ENCODE data around the gene HK1.
A peak's percentile ranks its signal among the peaks of the same experiment; 100 is the strongest.
"Not testable (repeated sequence)": the region's sequence is repeated elsewhere in the genome, so short reads cannot be mapped to it uniquely, and the experiment has no call there.

HK1 gene

DNA sequence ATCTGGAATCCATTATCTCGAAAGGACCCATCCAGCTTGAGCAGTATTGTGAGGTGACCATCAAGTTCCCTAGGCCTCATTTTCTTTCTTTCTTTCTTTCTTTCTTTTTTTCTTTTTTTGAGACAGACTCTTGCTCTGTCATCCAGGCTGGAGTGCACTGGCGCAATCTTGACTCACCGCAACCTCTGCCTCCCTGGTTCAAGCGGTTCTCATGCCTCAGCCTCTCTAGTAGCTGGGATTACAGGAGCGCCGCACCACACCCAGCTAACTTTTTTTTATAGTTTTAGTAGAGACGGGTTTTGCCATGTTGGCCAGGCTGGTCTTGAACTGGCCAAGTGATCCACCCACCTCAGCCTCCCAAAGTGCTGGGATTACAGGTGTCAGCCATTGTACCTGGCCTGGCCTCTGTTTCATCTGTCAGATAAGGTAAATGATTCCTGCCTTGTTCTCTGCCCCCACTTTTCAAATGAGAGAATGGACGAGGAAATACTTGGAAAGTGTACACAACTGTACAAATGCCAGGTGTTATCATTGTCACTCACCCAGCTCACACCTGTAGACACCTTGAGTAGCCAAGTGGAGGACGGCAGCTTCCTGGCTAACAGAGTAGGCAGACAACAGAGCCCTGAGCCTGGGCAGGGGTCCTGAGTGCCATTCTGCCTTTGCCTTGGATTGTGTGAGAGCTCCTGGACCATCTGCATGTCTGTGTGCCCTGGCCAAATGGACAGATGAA, 54.1 kb downstream of the HK1 start:
- H3K4me1 Mint-ChIP-seq = peaks cover 50% of the 10 kb centered on the region
- TF ChIP-seq, protein P1, sequence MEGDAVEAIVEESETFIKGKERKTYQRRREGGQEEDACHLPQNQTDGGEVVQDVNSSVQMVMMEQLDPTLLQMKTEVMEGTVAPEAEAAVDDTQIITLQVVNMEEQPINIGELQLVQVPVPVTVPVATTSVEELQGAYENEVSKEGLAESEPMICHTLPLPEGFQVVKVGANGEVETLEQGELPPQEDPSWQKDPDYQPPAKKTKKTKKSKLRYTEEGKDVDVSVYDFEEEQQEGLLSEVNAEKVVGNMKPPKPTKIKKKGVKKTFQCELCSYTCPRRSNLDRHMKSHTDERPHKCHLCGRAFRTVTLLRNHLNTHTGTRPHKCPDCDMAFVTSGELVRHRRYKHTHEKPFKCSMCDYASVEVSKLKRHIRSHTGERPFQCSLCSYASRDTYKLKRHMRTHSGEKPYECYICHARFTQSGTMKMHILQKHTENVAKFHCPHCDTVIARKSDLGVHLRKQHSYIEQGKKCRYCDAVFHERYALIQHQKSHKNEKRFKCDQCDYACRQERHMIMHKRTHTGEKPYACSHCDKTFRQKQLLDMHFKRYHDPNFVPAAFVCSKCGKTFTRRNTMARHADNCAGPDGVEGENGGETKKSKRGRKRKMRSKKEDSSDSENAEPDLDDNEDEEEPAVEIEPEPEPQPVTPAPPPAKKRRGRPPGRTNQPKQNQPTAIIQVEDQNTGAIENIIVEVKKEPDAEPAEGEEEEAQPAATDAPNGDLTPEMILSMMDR (IDR thresholded peaks at IDR 0.05) = no peak
- no peak overlapping the region for H3K27ac Mint-ChIP-seq

GRCh38 chr10:69333205-69333604, 54.9 kb downstream of the HK1 start:
- Mint-ChIP-seq H3K4me1 (peaks cover 49% of the 10 kb centered on the region), H3K4me3 (no peak overlapping the region), H3K27ac (peak overlapping the region; percentile 57), H3K27me3 (ENCODE audit: low read depth, poor library complexity) (no peaks in the 10 kb centered on the region), H3K36me3 (ENCODE audit: low read depth) (no peaks in the 10 kb centered on the region), H3K9me3 (no peaks in the 10 kb centered on the region)
- TF ChIP-seq, protein P1 (IDR thresholded peaks at IDR 0.05) = no peak
- DNase-seq = no peak

More for the DNA sequence above, 54.1 kb downstream of the HK1 start:
- Mint-ChIP-seq H3K27me3 (ENCODE audit: low read depth, poor library complexity) (no peaks in the 10 kb centered on the region), H3K4me3 (no peak overlapping the region), H3K9me3 (no peaks in the 10 kb centered on the region), H3K36me3 (ENCODE audit: low read depth) (no peaks in the 10 kb centered on the region)
- no peak for DNase-seq

GRCh38 chr10:69333865-69334301, 55.6 kb downstream of the HK1 start:
- not testable (repeated sequence) for DNase-seq; H3K27me3 Mint-ChIP-seq (ENCODE audit: low read depth, poor library complexity); H3K36me3 Mint-ChIP-seq (ENCODE audit: low read depth); H3K9me3 Mint-ChIP-seq; H3K27ac Mint-ChIP-seq; H3K4me3 Mint-ChIP-seq
- H3K4me1 Mint-ChIP-seq = peaks cover 48% of the 10 kb centered on the region

- TF ChIP-seq, protein P1 (IDR thresholded peaks at IDR 0.05) = no peak
- Mint-ChIP-seq H3K27ac (peak overlapping the region; percentile 75), H3K36me3 (ENCODE audit: low read depth) (no peaks in the 10 kb centered on the region), H3K9me3 (no peaks in the 10 kb centered on the region), H3K27me3 (ENCODE audit: low read depth, poor library complexity) (no peaks in the 10 kb centered on the region), H3K4me1 (peaks cover 48% of the 10 kb centered on the region), H3K4me3 (no peak overlapping the region)
- DNase-seq = no peak
Measured at GRCh38 chr10:69334302-69335062, 56.2 kb downstream of the HK1 start.

- Mint-ChIP-seq H3K9me3 (no peaks in the 10 kb centered on the region), H3K4me3 (no peak overlapping the region), H3K27me3 (ENCODE audit: low read depth, poor library complexity) (no peaks in the 10 kb centered on the region), H3K4me1 (peaks cover 48% of the 10 kb centered on the region), H3K27ac (peak overlapping the region; percentile 71), H3K36me3 (ENCODE audit: low read depth) (no peaks in the 10 kb centered on the region)
- DNase-seq = no peak
- TF ChIP-seq, protein P1 (IDR thresholded peaks at IDR 0.05) = no peak
Measured at GRCh38 chr10:69335063-69335587, 56.8 kb downstream of the HK1 start.

- no peak for DNase-seq
- Mint-ChIP-seq H3K36me3 (ENCODE audit: low read depth) (no peaks in the 10 kb centered on the region), H3K9me3 (no peaks in the 10 kb centered on the region), H3K4me3 (no peak overlapping the region), H3K27ac (no peak overlapping the region), H3K4me1 (peaks cover 47% of the 10 kb centered on the region), H3K27me3 (ENCODE audit: low read depth, poor library complexity) (no peaks in the 10 kb centered on the region)
- TF ChIP-seq, protein P1 (IDR thresholded peaks at IDR 0.05) = no peak
Measured at GRCh38 chr10:69335613-69336012, 57.3 kb downstream of the HK1 start.
